Loucy (cell line): ENCODE measurements around the gene CNPY1.

Experiments
- H2AFZ ChIP-seq: fragments of 200-600 bp; sonication (generic); 2 replicates; pipeline ENCODE4 v1.6.0; 2016; ENCODE audit warnings: antibody characterized with exemption, mild to moderate bottlenecking, low read length, moderate library complexity
- H3F3A ChIP-seq: fragments of 200-600 bp; 2 replicates; pipeline ENCODE4 v1.6.0; 2016; ENCODE audit warnings: antibody characterized with exemption, low read depth, mild to moderate bottlenecking
- H3K27me3 ChIP-seq: fragments of 200-600 bp; sonication (generic); 2 replicates; pipeline ENCODE4 v1.6.1; 2014; ENCODE audit warnings: low read length, mild to moderate bottlenecking; ENCODE audit not compliant: insufficient read depth, poor library complexity, severe bottlenecking
- H3K36me3 ChIP-seq: fragments of 200-600 bp; sonication (generic); 2 replicates; pipeline ENCODE4 v1.6.1; 2016; ENCODE audit warnings: low read length; ENCODE audit not compliant: insufficient read depth
- H3K4me1 ChIP-seq: fragments of 200-600 bp; sonication (generic); 2 replicates; pipeline ENCODE4 v1.5.1; 2014; ENCODE audit warnings: low read length, mild to moderate bottlenecking; ENCODE audit not compliant: insufficient read depth, poor library complexity, severe bottlenecking
- H3K4me2 ChIP-seq: fragments of 200-600 bp; sonication (generic); 2 replicates; pipeline ENCODE4 v1.6.0; 2014; ENCODE audit warnings: antibody characterized with exemption, low read length, low read depth, mild to moderate bottlenecking; ENCODE audit not compliant: poor library complexity, severe bottlenecking
- H3K4me3 ChIP-seq: fragments of 200-600 bp; sonication (generic); 2 replicates; pipeline ENCODE4 v1.5.1; 2014; ENCODE audit warnings: low read length, mild to moderate bottlenecking, mixed read lengths; ENCODE audit not compliant: poor library complexity, severe bottlenecking
- H3K79me2 ChIP-seq: fragments of 200-600 bp; sonication (generic); 2 replicates; pipeline ENCODE4 v1.6.1; 2014; ENCODE audit warnings: low read length; ENCODE audit not compliant: insufficient read depth
- H3K9ac ChIP-seq: fragments of 200-600 bp; sonication (generic); 2 replicates; pipeline ENCODE4 v1.6.0; 2014; ENCODE audit warnings: mild to moderate bottlenecking, low read depth, low read length, moderate library complexity; ENCODE audit not compliant: poor library complexity, severe bottlenecking
- H3K9me2 ChIP-seq: fragments of 200-600 bp; sonication (generic); replicated peaks from 2 replicates; pipeline ENCODE4 v1.6.1; 2016; ENCODE audit warnings: low read depth, low read length, mixed read lengths
- H3K9me3 ChIP-seq: fragments of 200-600 bp; sonication (generic); 2 replicates; pipeline ENCODE4 v1.6.1; 2014; ENCODE audit warnings: mild to moderate bottlenecking, antibody characterized with exemption, low read length, low read depth; ENCODE audit not compliant: insufficient read depth
- H4K20me1 ChIP-seq: fragments of 200-600 bp; sonication (generic); 2 replicates; pipeline ENCODE4 v1.6.0; 2014; ENCODE audit warnings: antibody characterized with exemption, low read length, mild to moderate bottlenecking; ENCODE audit not compliant: insufficient read depth, poor library complexity, severe bottlenecking
- CTCF ChIP-seq: fragments of 200-600 bp; sonication (generic); conservative IDR thresholded peaks from 2 replicates; pipeline ENCODE4 v1.5.1; 2014; ENCODE audit warnings: mild to moderate bottlenecking, antibody characterized with exemption, low read length
- EZH2phosphoT487 ChIP-seq: fragments of 200-600 bp; IDR thresholded peaks from 2 replicates; pipeline ENCODE4 v1.6.1; 2018; ENCODE audit warnings: antibody characterized with exemption, mild to moderate bottlenecking, moderate library complexity, borderline replicate concordance

Gene CNPY1

GRCh38 chr7:155459700-155460461, 86.5 kb downstream of the CNPY1 start:
- no peaks in the 10 kb centered on the region for H3K79me2 ChIP-seq
- H3K9me2 ChIP-seq = no peaks in the 10 kb centered on the region
- H4K20me1 ChIP-seq = no peaks in the 10 kb centered on the region
- no peaks in the 10 kb centered on the region for H3F3A ChIP-seq
- TF ChIP-seq CTCF (no peak), EZH2phosphoT487 (no peak)
- no peak overlapping the region for H3K9ac ChIP-seq
- no peak overlapping the region for H2AFZ ChIP-seq
- H3K27me3 ChIP-seq = no peaks in the 10 kb centered on the region
- no peak overlapping the region for H3K4me3 ChIP-seq
- no peak overlapping the region for H3K4me2 ChIP-seq
- no peaks in the 10 kb centered on the region for H3K9me3 ChIP-seq
- H3K36me3 ChIP-seq = no peaks in the 10 kb centered on the region
- H3K4me1 ChIP-seq = no peaks in the 10 kb centered on the region

GRCh38 chr7:155458878-155459699, 87.3 kb downstream of the CNPY1 start:
- no peak overlapping the region for H3K9ac ChIP-seq
- no peaks in the 10 kb centered on the region for H3K9me3 ChIP-seq
- H2AFZ ChIP-seq = no peak overlapping the region
- H3K36me3 ChIP-seq = no peaks in the 10 kb centered on the region
- no peak overlapping the region for H3K4me3 ChIP-seq
- no peaks in the 10 kb centered on the region for H4K20me1 ChIP-seq
- no peaks in the 10 kb centered on the region for H3F3A ChIP-seq
- no peaks in the 10 kb centered on the region for H3K4me1 ChIP-seq
- H3K27me3 ChIP-seq = no peaks in the 10 kb centered on the region
- no peak overlapping the region for H3K4me2 ChIP-seq
- no peaks in the 10 kb centered on the region for H3K9me2 ChIP-seq
- no peak for TF ChIP-seq EZH2phosphoT487
- TF ChIP-seq CTCF = no peak
- H3K79me2 ChIP-seq = no peaks in the 10 kb centered on the region

- no peak within 1 kb of the TSS for H3K9ac ChIP-seq
- no peaks in the 10 kb centered on the region for H3K27me3 ChIP-seq
- H3K4me3 ChIP-seq = no peak within 1 kb of the TSS
- no peaks in the 10 kb centered on the region for H3K36me3 ChIP-seq
- no peaks in the 10 kb centered on the region for H3K9me2 ChIP-seq
- H3F3A ChIP-seq = no peaks in the 10 kb centered on the region
- H2AFZ ChIP-seq = no peak within 1 kb of the TSS
- H3K4me1 ChIP-seq = no peaks in the 10 kb centered on the region
- H3K4me2 ChIP-seq = no peak within 1 kb of the TSS
- no peaks in the 10 kb centered on the region for H3K9me3 ChIP-seq
- no peaks in the 10 kb centered on the region for H4K20me1 ChIP-seq
- no peaks in the 10 kb centered on the region for H3K79me2 ChIP-seq
- TF ChIP-seq EZH2phosphoT487 = no peak
- no peak for TF ChIP-seq CTCF
These were observed 88.1 kb downstream of the CNPY1 start, which contains the start of gene EN2 for GRCh38 chr7:155458111-155458877. Gene EN2 (plus strand): TSS chr7:155458129. CDS start chr7:155458378, 249 bp downstream.
